MM.1S (cell line): Measurements from ENCODE around the gene CHRNE.
"Not testable (repeated sequence)": the region's sequence is repeated elsewhere in the genome, so short reads cannot be mapped to it uniquely, and the experiment has no call there.

Experiments
- DNase-seq: peaks from one replicate; pipeline ENCODE4 v3.0.0-alpha.2; 2015
- H2AFZ ChIP-seq: fragments of 300-600 bp; sonication (generic); 2 replicates; pipeline ENCODE4 v1.6.0; 2016; ENCODE audit warnings: antibody characterized with exemption, low read length
- H3F3A ChIP-seq: fragments of 300-600 bp; sonication (generic); 2 replicates; pipeline ENCODE4 v1.6.1; 2016; ENCODE audit warnings: mild to moderate bottlenecking, antibody characterized with exemption, low read length, moderate library complexity, mixed read lengths; ENCODE audit not compliant: insufficient read depth
- H3K27ac ChIP-seq: fragments of 300-600 bp; sonication (generic); 2 replicates; pipeline ENCODE4 v1.5.1; 2016; ENCODE audit warnings: mild to moderate bottlenecking, low read length
- H3K27me3 ChIP-seq: fragments of 300-600 bp; sonication (generic); replicated peaks from 2 replicates; pipeline ENCODE4 v1.6.0; 2016; ENCODE audit warnings: low read length; ENCODE audit not compliant: insufficient read depth
- H3K36me3 ChIP-seq: fragments of 300-600 bp; sonication (generic); replicated peaks from 2 replicates; pipeline ENCODE4 v1.6.1; 2016; ENCODE audit warnings: mild to moderate bottlenecking, low read length, mixed read lengths; ENCODE audit not compliant: insufficient read depth
- H3K4me1 ChIP-seq: fragments of 300-600 bp; sonication (generic); 2 replicates; pipeline ENCODE4 v1.6.1; 2016; ENCODE audit warnings: low read length, mixed read lengths
- H3K4me2 ChIP-seq: fragments of 300-600 bp; sonication (generic); 2 replicates; pipeline ENCODE4 v1.6.0; 2016; ENCODE audit warnings: low read depth, low read length
- H3K4me3 ChIP-seq: fragments of 300-600 bp; sonication (generic); 2 replicates; pipeline ENCODE4 v1.5.1; 2016; ENCODE audit warnings: low read length, mixed read lengths
- H3K79me2 ChIP-seq: fragments of 300-600 bp; sonication (generic); 2 replicates; pipeline ENCODE4 v1.6.1; 2016; ENCODE audit warnings: mixed run types, low read length, mixed read lengths
- H3K9ac ChIP-seq: fragments of 300-600 bp; sonication (generic); 2 replicates; pipeline ENCODE4 v1.6.1; 2016; ENCODE audit warnings: low read length, mixed read lengths
- H3K9me2 ChIP-seq: fragments of 300-600 bp; sonication (generic); replicated peaks from 2 replicates; pipeline ENCODE4 v1.6.1; 2016; ENCODE audit warnings: mild to moderate bottlenecking, low read length, mixed read lengths; ENCODE audit not compliant: insufficient read depth
- H3K9me3 ChIP-seq: fragments of 300-600 bp; sonication (generic); replicated peaks from 2 replicates; pipeline ENCODE4 v1.6.1; 2016; ENCODE audit warnings: mild to moderate bottlenecking, low read length, mixed read lengths; ENCODE audit not compliant: insufficient read depth
- H4K20me1 ChIP-seq: fragments of 300-600 bp; sonication (generic); 2 replicates; pipeline ENCODE4 v1.6.1; 2016; ENCODE audit warnings: mild to moderate bottlenecking, low read length, moderate library complexity, mixed read lengths; ENCODE audit not compliant: insufficient read depth
- EZH2 ChIP-seq: fragments of 300-600 bp; sonication (generic); optimal IDR thresholded peaks from 2 replicates; pipeline ENCODE3; 2017; ENCODE audit warnings: low read depth, mild to moderate bottlenecking, antibody characterized with exemption, low read length, mixed read lengths
- EZH2phosphoT487 ChIP-seq: fragments of 300-600 bp; sonication (generic); IDR thresholded peaks from 2 replicates; pipeline ENCODE4 v1.6.1; 2018; ENCODE audit warnings: antibody characterized with exemption, low read length
- TF ChIP-seq, protein P1 (sequence below): fragments of 300-600 bp; sonication (generic); IDR thresholded peaks from 2 replicates; pipeline ENCODE4 v1.5.1; 2016; ENCODE audit warnings: antibody characterized with exemption, low read length, mixed read lengths

Gene CHRNE

DNA sequence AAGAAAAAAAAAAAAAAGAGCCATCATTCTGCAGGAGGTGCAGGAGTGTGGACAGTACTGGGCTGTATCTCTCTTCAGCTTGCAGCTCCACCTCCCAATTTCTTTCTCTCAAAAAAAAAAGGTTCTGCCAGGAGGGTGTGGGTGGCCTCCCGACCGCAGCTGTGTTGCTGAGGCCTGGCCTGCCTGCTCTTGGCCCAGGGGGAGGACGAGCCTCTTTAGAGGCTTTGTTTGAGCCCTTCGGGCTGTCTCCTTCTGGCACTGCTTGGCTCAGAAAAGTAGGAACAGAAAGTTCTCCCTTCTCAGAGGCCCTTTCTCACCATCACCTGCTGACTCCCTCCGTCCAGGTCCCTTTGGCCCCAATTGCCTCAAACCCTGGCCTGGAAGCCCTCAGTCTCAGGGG is 25.8 kb downstream of the CHRNE start:
- DNase-seq, result no peak
- H3K27me3 ChIP-seq, result no peaks in the 10 kb centered on the region
- TF ChIP-seq EZH2, result no peak
- TF ChIP-seq, protein P1, sequence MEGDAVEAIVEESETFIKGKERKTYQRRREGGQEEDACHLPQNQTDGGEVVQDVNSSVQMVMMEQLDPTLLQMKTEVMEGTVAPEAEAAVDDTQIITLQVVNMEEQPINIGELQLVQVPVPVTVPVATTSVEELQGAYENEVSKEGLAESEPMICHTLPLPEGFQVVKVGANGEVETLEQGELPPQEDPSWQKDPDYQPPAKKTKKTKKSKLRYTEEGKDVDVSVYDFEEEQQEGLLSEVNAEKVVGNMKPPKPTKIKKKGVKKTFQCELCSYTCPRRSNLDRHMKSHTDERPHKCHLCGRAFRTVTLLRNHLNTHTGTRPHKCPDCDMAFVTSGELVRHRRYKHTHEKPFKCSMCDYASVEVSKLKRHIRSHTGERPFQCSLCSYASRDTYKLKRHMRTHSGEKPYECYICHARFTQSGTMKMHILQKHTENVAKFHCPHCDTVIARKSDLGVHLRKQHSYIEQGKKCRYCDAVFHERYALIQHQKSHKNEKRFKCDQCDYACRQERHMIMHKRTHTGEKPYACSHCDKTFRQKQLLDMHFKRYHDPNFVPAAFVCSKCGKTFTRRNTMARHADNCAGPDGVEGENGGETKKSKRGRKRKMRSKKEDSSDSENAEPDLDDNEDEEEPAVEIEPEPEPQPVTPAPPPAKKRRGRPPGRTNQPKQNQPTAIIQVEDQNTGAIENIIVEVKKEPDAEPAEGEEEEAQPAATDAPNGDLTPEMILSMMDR, result no peak
- no peak for TF ChIP-seq EZH2phosphoT487
- H3K79me2 ChIP-seq, result no peaks in the 10 kb centered on the region
- no peaks in the 10 kb centered on the region for H3K4me1 ChIP-seq
- H3K4me3 ChIP-seq, result no peak overlapping the region
- H2AFZ ChIP-seq, result no peak overlapping the region
- no peaks in the 10 kb centered on the region for H3K9me2 ChIP-seq
- H3K9me3 ChIP-seq, result no peaks in the 10 kb centered on the region
- H3K9ac ChIP-seq, result no peak overlapping the region
- no peaks in the 10 kb centered on the region for H3F3A ChIP-seq
- no peaks in the 10 kb centered on the region for H4K20me1 ChIP-seq
- H3K27ac ChIP-seq, result no peak overlapping the region
- no peak overlapping the region for H3K4me2 ChIP-seq
- no peaks in the 10 kb centered on the region for H3K36me3 ChIP-seq

DNA sequence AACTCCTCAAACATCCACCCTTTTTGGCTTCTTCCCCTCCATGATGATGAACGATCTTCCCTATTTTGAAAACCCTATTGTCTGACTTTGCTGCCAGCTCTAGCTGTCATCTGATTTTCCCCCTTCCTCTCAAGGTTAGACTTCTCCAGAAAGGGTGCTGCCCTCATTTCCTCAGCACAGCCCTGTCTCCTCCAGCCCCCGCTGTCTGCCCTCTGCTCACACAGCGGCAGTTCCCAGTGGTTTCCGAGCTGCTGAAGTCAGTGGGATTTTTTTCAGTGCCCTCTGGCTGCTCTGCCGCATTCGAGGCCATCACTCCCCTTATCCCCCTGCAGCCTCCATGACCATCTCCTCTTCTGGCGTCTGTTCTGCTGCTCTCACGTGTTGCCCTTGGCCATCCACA is 30.1 kb downstream of the CHRNE start:
- no peak for DNase-seq
- Histone ChIP-seq H3K9ac (no peak overlapping the region), H2AFZ (no peak overlapping the region), H3K4me1 (no peaks in the 10 kb centered on the region), H3K4me3 (no peak overlapping the region), H3K9me2 (no peaks in the 10 kb centered on the region), H3K79me2 (no peaks in the 10 kb centered on the region), H3K36me3 (no peaks in the 10 kb centered on the region), H3K27ac (no peak overlapping the region), H3K27me3 (no peaks in the 10 kb centered on the region), H3F3A (no peaks in the 10 kb centered on the region), H3K4me2 (no peak overlapping the region), H3K9me3 (no peaks in the 10 kb centered on the region), H4K20me1 (no peaks in the 10 kb centered on the region)
- TF ChIP-seq, protein P1, result no peak
- TF ChIP-seq EZH2 (no peak), EZH2phosphoT487 (no peak)

DNA sequence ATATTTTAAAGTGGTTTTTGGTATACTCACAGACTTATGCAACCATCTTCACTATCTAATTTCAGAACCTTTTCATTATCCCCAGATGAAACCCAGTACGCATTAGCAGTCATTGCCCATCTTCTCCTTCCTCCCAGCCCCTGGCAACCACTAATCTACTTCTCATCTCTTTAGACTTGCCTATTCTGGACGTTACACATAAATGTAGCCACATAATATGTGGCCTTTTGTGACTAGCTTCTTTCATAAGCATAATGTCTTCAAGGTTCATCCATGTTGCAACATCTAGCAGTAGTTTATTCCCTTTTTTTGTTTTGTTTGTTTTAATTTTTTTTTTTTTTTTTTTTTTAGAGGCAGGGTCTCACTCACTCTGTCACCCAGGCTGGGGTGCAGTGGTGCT is 32.0 kb downstream of the CHRNE start:
- no peaks in the 10 kb centered on the region for H3K27me3 ChIP-seq
- no peak for TF ChIP-seq EZH2
- TF ChIP-seq EZH2phosphoT487, result no peak
- TF ChIP-seq, protein P1, result no peak
- H3K4me1 ChIP-seq, result no peaks in the 10 kb centered on the region
- no peak overlapping the region for H3K27ac ChIP-seq
- no peak overlapping the region for H3K4me3 ChIP-seq
- H4K20me1 ChIP-seq, result no peaks in the 10 kb centered on the region
- H3F3A ChIP-seq, result no peaks in the 10 kb centered on the region
- no peak overlapping the region for H2AFZ ChIP-seq
- DNase-seq, result no peak
- no peaks in the 10 kb centered on the region for H3K79me2 ChIP-seq
- H3K9ac ChIP-seq, result no peak overlapping the region
- H3K9me3 ChIP-seq, result no peaks in the 10 kb centered on the region
- no peaks in the 10 kb centered on the region for H3K36me3 ChIP-seq
- H3K9me2 ChIP-seq, result no peaks in the 10 kb centered on the region
- H3K4me2 ChIP-seq, result no peak overlapping the region

DNA sequence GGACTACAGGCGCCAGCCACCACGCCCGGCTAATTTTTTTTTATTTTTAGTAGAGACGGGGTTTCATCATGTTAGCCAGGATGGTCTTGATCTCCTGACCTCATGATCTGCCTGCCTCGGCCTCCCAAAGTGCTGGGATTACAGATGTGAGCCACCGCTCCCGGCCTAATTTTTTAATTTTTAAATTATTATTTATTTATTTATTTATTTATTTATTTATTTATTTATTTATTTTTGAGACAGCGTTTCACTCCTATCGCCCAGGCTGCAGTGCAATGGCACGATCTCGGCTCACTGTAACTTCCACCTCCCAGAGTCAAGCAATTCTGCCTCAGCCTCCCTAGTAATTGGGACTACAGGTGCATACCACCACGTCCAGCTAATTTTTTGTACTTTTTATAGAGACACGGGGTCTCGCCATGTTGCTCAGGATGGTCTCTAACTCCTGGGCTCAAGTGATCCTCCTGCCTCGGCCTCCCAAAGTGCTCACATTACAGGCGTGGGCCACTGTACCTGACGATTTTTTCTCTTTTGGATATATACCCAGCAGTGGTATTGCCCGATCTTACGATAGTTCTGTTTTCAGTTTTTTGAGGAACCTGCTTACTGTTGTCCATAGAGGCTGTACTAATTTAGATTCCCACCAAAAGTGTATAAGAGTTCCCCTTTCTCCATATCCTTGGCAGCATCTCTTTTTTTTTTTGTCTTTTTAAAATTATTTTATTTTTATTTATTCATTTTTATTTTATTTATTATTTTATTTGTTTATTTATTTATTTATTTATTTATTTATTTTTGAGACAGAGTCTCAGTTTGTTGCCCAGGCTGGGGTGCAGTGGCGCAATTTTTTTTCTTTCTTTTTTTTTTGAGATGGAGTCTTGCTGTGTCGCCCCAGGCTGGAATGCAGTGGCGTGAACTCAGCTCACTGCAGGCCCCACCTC is 33.6 kb downstream of the CHRNE start:
- H3K9me2 ChIP-seq, H3K4me1 ChIP-seq, H2AFZ ChIP-seq, H3F3A ChIP-seq, H3K36me3 ChIP-seq, H3K27me3 ChIP-seq, H4K20me1 ChIP-seq, H3K27ac ChIP-seq, H3K4me2 ChIP-seq, H3K79me2 ChIP-seq, H3K9me3 ChIP-seq, H3K9ac ChIP-seq, DNase-seq, H3K4me3 ChIP-seq: not testable (repeated sequence)

DNA sequence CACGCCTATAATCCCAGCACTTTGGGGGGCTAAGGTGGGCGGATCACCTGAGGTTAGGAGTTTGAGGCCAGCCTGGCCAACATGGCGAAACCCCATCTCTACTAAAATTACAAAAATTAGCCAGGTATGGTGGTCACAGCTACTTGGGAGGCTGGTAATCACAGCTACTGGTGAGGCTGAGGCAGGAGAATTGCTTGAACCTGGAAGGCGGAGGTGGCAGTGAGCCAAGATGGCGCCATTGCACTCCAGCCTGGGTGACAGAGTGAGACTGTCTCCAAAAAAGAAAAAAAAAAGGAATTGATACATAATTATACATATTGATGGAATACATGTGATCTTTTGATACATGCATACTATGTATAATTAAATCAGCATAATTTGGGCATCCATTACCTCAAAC is 35.4 kb downstream of the CHRNE start:
- not testable (repeated sequence) for H3K27ac ChIP-seq, H3K9me3 ChIP-seq, H4K20me1 ChIP-seq, H3F3A ChIP-seq, H3K9me2 ChIP-seq, H3K79me2 ChIP-seq, DNase-seq, H3K36me3 ChIP-seq, H3K4me1 ChIP-seq, H3K4me3 ChIP-seq, H3K9ac ChIP-seq, H2AFZ ChIP-seq, H3K27me3 ChIP-seq, H3K4me2 ChIP-seq
